Inferior parietal cortex (tissue), 1 donor: ENCODE measurements around the gene WBP1.
"Not testable (repeated sequence)": the region's sequence is repeated elsewhere in the genome, so short reads cannot be mapped to it uniquely, and the experiment has no call there.

Experiments
- DNase-seq: peaks from one replicate; pipeline ENCODE4 v3.0.0-alpha.2; 2016; ENCODE audit errors: extremely low spot score

WBP1 gene

GRCh38 chr2:74482801-74483674, 24.8 kb downstream of the WBP1 start, which contains the start of the genes CCDC142 and TTC31:
TSS of gene CCDC142 (minus strand) at chr2:74482998. CDS start at chr2:74482837, 161 bp downstream.
TSS of gene TTC31 (plus strand) at chr2:74483081. CDS start at chr2:74483096, 15 bp downstream.
- peak; percentile 96 for DNase-seq

GRCh38 chr2:74483675-74484164, 25.5 kb downstream of the WBP1 start:
- not testable (repeated sequence) for DNase-seq

- no peak for DNase-seq
Measured at GRCh38 chr2:74486141-74486540, 27.9 kb downstream of the WBP1 start.

- DNase-seq, result no peak
Measured at GRCh38 chr2:74488643-74489481, 30.6 kb downstream of the WBP1 start.

- no peak for DNase-seq
Measured at GRCh38 chr2:74489906-74490305, 31.7 kb downstream of the WBP1 start.

GRCh38 chr2:74491648-74492544, 33.7 kb downstream of the WBP1 start:
- no peak for DNase-seq

GRCh38 chr2:74493546-74493945, 35.3 kb downstream of the WBP1 start:
- no peak for DNase-seq

GRCh38 chr2:74495440-74495839, 37.2 kb downstream of the WBP1 start:
- no peak for DNase-seq

GRCh38 chr2:74496997-74497776, 38.9 kb downstream of the WBP1 start:
- DNase-seq, result no peak

GRCh38 chr2:74497777-74498499, 39.7 kb downstream of the WBP1 start:
- no peak for DNase-seq

GRCh38 chr2:74498500-74499266, 40.4 kb downstream of the WBP1 start:
- DNase-seq, result no peak

GRCh38 chr2:74499267-74499939, 41.2 kb downstream of the WBP1 start, which contains the start of gene LBX2:
TSS of gene LBX2 (minus strand) at chr2:74499603. CDS start at chr2:74499537, 66 bp downstream.
- no peak for DNase-seq

- DNase-seq, result no peak
Measured at GRCh38 chr2:74499940-74500577, 41.8 kb downstream of the WBP1 start.

- DNase-seq, result no peak
Measured at GRCh38 chr2:74500578-74500946, 42.3 kb downstream of the WBP1 start.

GRCh38 chr2:74501335-74502071, 43.3 kb downstream of the WBP1 start:
- no peak for DNase-seq

- no peak for DNase-seq
Measured at GRCh38 chr2:74502147-74502719, 44.0 kb downstream of the WBP1 start.
